ENCODE data around the gene ZNF215.
"Not testable (repeated sequence)": the region's sequence is repeated elsewhere in the genome, so short reads cannot be mapped to it uniquely, and the experiment has no call there.

Gene ZNF215

DNA sequence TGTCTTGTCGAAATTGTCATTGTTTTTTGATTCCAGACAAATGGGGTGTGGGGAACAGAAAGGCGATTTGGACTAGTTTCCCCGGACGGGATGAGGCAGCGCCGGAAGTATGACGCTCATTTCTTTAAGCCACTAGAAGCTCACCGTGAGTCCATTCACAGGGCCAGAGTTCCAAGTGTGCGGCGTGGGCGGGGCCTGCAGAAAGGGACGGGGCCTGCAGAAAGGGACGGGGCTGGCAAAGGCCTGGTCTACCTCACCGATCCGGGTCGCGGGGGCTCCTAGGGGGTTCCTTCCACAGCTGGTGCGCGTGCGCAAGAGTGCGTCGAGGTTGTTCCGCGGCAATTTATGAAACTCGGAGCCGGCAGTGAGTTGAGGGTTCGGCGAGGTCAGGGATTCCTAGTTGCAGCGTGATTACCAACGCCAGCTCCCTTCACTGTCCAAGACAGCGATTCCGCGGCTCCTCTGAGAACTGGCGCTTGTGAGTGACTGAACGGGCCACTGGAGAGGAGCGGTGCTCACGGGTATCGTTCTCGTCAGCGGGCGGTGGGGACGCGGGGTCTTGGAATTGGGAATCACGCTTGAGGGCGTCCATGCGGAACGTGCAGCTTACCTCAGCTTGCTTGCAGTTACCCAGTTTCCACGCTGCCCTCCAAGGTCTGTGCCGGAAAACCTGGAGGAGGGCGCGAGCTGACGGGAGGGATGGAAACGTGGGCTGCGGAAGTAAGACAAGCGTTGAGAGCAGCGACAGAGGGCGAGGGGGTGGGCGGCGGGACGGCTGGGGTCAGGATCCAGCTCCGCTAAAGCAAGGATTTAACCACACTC is at the start of gene ZNF215:
Gene ZNF215, plus strand, starts transcription at position 219 of the 822 bp plus-strand sequence. CDS start 5,847 bp downstream, outside the sequence.
- H3K4me3 ChIP-seq (ENCODE audit: low read length, poor library complexity, severe bottlenecking), result peak within 1 kb of the TSS; percentile 86
- TF ChIP-seq, protein P1, sequence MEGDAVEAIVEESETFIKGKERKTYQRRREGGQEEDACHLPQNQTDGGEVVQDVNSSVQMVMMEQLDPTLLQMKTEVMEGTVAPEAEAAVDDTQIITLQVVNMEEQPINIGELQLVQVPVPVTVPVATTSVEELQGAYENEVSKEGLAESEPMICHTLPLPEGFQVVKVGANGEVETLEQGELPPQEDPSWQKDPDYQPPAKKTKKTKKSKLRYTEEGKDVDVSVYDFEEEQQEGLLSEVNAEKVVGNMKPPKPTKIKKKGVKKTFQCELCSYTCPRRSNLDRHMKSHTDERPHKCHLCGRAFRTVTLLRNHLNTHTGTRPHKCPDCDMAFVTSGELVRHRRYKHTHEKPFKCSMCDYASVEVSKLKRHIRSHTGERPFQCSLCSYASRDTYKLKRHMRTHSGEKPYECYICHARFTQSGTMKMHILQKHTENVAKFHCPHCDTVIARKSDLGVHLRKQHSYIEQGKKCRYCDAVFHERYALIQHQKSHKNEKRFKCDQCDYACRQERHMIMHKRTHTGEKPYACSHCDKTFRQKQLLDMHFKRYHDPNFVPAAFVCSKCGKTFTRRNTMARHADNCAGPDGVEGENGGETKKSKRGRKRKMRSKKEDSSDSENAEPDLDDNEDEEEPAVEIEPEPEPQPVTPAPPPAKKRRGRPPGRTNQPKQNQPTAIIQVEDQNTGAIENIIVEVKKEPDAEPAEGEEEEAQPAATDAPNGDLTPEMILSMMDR (conservative IDR thresholded peaks at IDR 0.05; ENCODE audit: low read length), result no peak
- H3K9ac ChIP-seq (ENCODE audit: low read depth, low read length, poor library complexity, severe bottlenecking), result peak within 1 kb of the TSS; percentile 80

DNA sequence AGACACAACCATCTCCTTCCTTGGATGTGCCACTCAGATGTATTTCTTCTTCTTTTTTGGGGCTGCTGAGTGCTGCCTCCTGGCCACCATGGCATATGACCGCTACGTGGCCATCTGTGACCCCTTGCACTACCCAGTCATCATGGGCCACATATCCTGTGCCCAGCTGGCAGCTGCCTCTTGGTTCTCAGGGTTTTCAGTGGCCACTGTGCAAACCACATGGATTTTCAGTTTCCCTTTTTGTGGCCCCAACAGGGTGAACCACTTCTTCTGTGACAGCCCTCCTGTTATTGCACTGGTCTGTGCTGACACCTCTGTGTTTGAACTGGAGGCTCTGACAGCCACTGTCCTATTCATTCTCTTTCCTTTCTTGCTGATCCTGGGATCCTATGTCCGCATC is 49.3 kb upstream of the ZNF215 start:
- no peaks in the 10 kb centered on the region for H3K4me1 ChIP-seq (ENCODE audit: insufficient read depth, low read length, poor library complexity, severe bottlenecking)
- no peaks in the 10 kb centered on the region for H3K79me2 ChIP-seq (ENCODE audit: insufficient read depth, low read length)
- no peaks in the 10 kb centered on the region for H3K9me2 ChIP-seq (replicated peaks; ENCODE audit: low read depth, low read length)
- no peak overlapping the region for H3K4me2 ChIP-seq (ENCODE audit: low read depth, low read length, poor library complexity, severe bottlenecking)
- no peaks in the 10 kb centered on the region for H3K9me3 ChIP-seq (ENCODE audit: insufficient read depth, low read depth, low read length)
- TF ChIP-seq, protein P1 (conservative IDR thresholded peaks at IDR 0.05; ENCODE audit: low read length), result no peak
- no peak for TF ChIP-seq EZH2phosphoT487 (IDR thresholded peaks at IDR 0.05; ENCODE audit: borderline replicate concordance)
- H4K20me1 ChIP-seq (ENCODE audit: insufficient read depth, low read length, poor library complexity, severe bottlenecking), result no peaks in the 10 kb centered on the region
- H2AFZ ChIP-seq (ENCODE audit: low read length), result no peak overlapping the region
- no peaks in the 10 kb centered on the region for H3K36me3 ChIP-seq (ENCODE audit: insufficient read depth, low read length)
- H3K27me3 ChIP-seq (ENCODE audit: insufficient read depth, low read length, poor library complexity, severe bottlenecking), result no peaks in the 10 kb centered on the region
- H3K4me3 ChIP-seq (ENCODE audit: low read length, poor library complexity, severe bottlenecking), result no peak overlapping the region
- H3K9ac ChIP-seq (ENCODE audit: low read depth, low read length, poor library complexity, severe bottlenecking), result no peak overlapping the region
- H3F3A ChIP-seq (ENCODE audit: low read depth), result no peaks in the 10 kb centered on the region

More for the DNA sequence above, at the start of gene ZNF215:
- no peaks in the 10 kb centered on the region for H3K9me3 ChIP-seq (ENCODE audit: insufficient read depth, low read depth, low read length)
- no peaks in the 10 kb centered on the region for H3F3A ChIP-seq (ENCODE audit: low read depth)
- peaks cover 37% of the 10 kb centered on the region for H3K79me2 ChIP-seq (ENCODE audit: insufficient read depth, low read length)
- no peaks in the 10 kb centered on the region for H3K9me2 ChIP-seq (replicated peaks; ENCODE audit: low read depth, low read length)
- H3K4me2 ChIP-seq (ENCODE audit: low read depth, low read length, poor library complexity, severe bottlenecking), result peak within 1 kb of the TSS; percentile 68
- H3K4me1 ChIP-seq (ENCODE audit: insufficient read depth, low read length, poor library complexity, severe bottlenecking), result peaks cover 17% of the 10 kb centered on the region
- no peaks in the 10 kb centered on the region for H3K27me3 ChIP-seq (ENCODE audit: insufficient read depth, low read length, poor library complexity, severe bottlenecking)
- H4K20me1 ChIP-seq (ENCODE audit: insufficient read depth, low read length, poor library complexity, severe bottlenecking), result no peaks in the 10 kb centered on the region
- H2AFZ ChIP-seq (ENCODE audit: low read length), result peak within 1 kb of the TSS; percentile 96
- no peaks in the 10 kb centered on the region for H3K36me3 ChIP-seq (ENCODE audit: insufficient read depth, low read length)

DNA sequence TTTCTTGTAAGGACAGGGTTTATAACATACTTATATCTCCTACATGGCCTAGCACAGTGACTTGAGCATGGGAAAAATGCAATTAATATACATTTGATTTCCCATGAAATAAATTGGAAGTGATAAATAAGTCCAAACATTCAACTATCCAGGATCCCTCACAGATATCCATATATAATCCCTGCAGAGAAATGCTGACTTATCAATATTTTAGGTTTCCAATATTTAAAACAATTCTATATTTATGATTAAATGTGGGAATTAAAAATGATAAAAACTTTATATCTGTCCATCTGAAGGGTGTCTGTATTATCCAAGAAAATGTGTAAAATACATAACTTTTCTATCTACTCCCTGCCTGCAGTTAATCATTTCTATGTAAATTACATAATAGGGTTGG is 43.5 kb upstream of the ZNF215 start:
- Histone ChIP-seq H3F3A (ENCODE audit: low read depth) (no peaks in the 10 kb centered on the region), H3K9me2 (replicated peaks; ENCODE audit: low read depth, low read length) (no peaks in the 10 kb centered on the region), H3K4me3 (ENCODE audit: low read length, poor library complexity, severe bottlenecking) (no peak overlapping the region), H4K20me1 (ENCODE audit: insufficient read depth, low read length, poor library complexity, severe bottlenecking) (no peaks in the 10 kb centered on the region), H3K27me3 (ENCODE audit: insufficient read depth, low read length, poor library complexity, severe bottlenecking) (no peaks in the 10 kb centered on the region), H3K4me1 (ENCODE audit: insufficient read depth, low read length, poor library complexity, severe bottlenecking) (no peaks in the 10 kb centered on the region), H2AFZ (ENCODE audit: low read length) (no peak overlapping the region), H3K9ac (ENCODE audit: low read depth, low read length, poor library complexity, severe bottlenecking) (no peak overlapping the region), H3K4me2 (ENCODE audit: low read depth, low read length, poor library complexity, severe bottlenecking) (no peak overlapping the region), H3K79me2 (ENCODE audit: insufficient read depth, low read length) (no peaks in the 10 kb centered on the region), H3K36me3 (ENCODE audit: insufficient read depth, low read length) (no peaks in the 10 kb centered on the region), H3K9me3 (ENCODE audit: insufficient read depth, low read depth, low read length) (no peaks in the 10 kb centered on the region)
- TF ChIP-seq EZH2phosphoT487 (IDR thresholded peaks at IDR 0.05; ENCODE audit: borderline replicate concordance), result no peak
- TF ChIP-seq, protein P1 (conservative IDR thresholded peaks at IDR 0.05; ENCODE audit: low read length), result no peak

DNA sequence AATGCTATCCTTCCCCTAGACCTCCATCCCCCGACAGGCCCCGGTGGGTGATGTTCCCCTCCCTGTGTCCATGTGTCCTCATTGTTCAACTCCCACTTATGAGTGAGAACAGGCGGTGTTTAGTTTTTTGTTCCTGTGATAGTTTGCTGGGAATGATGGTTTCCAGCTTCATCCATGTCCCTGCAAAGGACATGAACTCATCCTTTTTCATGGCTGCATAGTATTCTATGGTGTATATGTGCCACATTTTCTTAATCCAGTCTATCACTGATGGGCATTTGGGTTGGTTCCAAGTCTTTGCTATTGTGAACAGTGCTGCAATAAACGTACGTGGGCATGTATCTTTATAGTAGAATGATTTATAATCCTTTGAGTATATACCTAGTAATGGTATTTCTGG is 38.5 kb upstream of the ZNF215 start:
- not testable (repeated sequence) for H3K79me2 ChIP-seq (ENCODE audit: insufficient read depth, low read length); H3K9ac ChIP-seq (ENCODE audit: low read depth, low read length, poor library complexity, severe bottlenecking); H4K20me1 ChIP-seq (ENCODE audit: insufficient read depth, low read length, poor library complexity, severe bottlenecking); H3K9me3 ChIP-seq (ENCODE audit: insufficient read depth, low read depth, low read length); H3K4me3 ChIP-seq (ENCODE audit: low read length, poor library complexity, severe bottlenecking); H3K4me1 ChIP-seq (ENCODE audit: insufficient read depth, low read length, poor library complexity, severe bottlenecking); H3K9me2 ChIP-seq (replicated peaks; ENCODE audit: low read depth, low read length); H3K36me3 ChIP-seq (ENCODE audit: insufficient read depth, low read length); H3F3A ChIP-seq (ENCODE audit: low read depth); H3K4me2 ChIP-seq (ENCODE audit: low read depth, low read length, poor library complexity, severe bottlenecking); H2AFZ ChIP-seq (ENCODE audit: low read length); H3K27me3 ChIP-seq (ENCODE audit: insufficient read depth, low read length, poor library complexity, severe bottlenecking)

Data from Loucy (cell line).